ENCODE measurements around the gene MYADM.
"Not testable (repeated sequence)": the region's sequence is repeated elsewhere in the genome, so short reads cannot be mapped to it uniquely, and the experiment has no call there.

The MYADM gene

DNA sequence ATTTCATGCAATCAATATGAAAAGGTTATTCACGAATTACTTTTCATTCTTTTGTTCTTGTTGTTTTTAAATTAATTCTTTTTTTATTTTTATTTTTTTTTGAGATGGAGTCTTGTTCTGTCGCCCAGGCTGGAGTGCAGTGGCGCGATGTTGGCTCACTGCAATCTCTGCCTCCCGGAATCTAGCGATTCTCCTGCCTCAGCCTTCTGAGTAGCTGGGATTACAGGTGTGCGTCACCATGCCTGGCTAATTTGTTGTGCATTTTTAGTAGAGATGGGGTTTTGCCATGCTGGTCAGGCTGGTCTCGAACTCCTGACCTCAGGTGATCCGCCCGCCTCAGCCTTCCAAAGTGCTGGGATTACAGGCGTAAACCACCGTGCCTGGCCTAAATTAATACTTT lies 27.4 kb upstream of the MYADM start:
- not testable (repeated sequence) for H3K36me3 ChIP-seq (ENCODE audit: insufficient read depth, insufficient read length, low read length); H3K4me1 ChIP-seq (ENCODE audit: insufficient read depth, insufficient read length); DNase-seq (ENCODE audit: low read depth, low spot score); H3K9me3 ChIP-seq (ENCODE audit: insufficient read depth, low read length); H3K4me3 ChIP-seq (ENCODE audit: insufficient read length, low read depth); H3K27me3 ChIP-seq (ENCODE audit: insufficient read depth, insufficient read length); H3K9ac ChIP-seq (ENCODE audit: insufficient read length, low read depth)

DNA sequence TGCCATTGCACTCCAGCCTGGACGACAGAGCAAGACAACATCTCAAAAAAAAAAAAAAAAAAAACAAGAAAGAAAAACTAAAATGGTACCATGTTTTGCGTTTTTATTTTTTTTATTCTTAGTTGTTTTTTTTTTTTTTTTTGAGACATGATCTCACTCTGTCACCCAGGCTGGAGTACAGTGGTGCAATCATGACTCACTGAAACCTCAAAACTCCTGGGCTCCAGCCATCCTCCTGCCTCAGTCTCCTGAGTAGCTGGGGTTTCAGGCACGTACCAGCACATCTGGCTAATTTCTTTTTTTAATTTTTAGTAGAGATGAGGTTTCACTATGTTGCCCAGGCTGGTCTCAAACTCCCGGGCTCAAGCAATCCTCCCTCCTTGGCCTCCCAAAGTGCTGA lies 26.8 kb upstream of the MYADM start:
- H3K9me3 ChIP-seq (ENCODE audit: insufficient read depth, low read length); H3K4me3 ChIP-seq (ENCODE audit: insufficient read length, low read depth); H3K36me3 ChIP-seq (ENCODE audit: insufficient read depth, insufficient read length, low read length); DNase-seq (ENCODE audit: low read depth, low spot score); H3K27me3 ChIP-seq (ENCODE audit: insufficient read depth, insufficient read length); H3K4me1 ChIP-seq (ENCODE audit: insufficient read depth, insufficient read length); H3K9ac ChIP-seq (ENCODE audit: insufficient read length, low read depth): not testable (repeated sequence)

DNA sequence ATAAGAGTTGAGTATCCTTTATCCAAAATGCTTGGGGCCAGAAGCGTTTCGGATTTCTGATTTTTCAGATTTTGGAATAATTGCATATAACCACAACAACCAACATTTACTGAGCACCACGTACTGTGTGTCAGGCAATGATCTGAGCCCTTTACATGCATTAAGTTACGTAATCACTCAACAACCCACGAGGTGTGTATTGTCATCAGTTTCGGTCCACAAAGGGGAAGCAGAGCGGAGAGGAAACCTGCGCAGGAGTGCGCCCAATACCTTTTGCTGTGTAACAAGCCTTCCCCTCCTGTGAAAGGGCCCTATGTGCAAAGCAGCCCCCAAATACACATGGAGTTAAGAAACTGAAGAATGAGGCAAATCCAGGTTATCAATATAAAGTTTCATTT lies 22.8 kb upstream of the MYADM start:
- Histone ChIP-seq H3K4me3 (ENCODE audit: insufficient read length, low read depth) (no peak overlapping the region), H3K9ac (ENCODE audit: insufficient read length, low read depth) (no peak overlapping the region), H3K9me3 (ENCODE audit: insufficient read depth, low read length) (no peaks in the 10 kb centered on the region), H3K27me3 (ENCODE audit: insufficient read depth, insufficient read length) (no peaks in the 10 kb centered on the region), H3K36me3 (ENCODE audit: insufficient read depth, insufficient read length, low read length) (no peaks in the 10 kb centered on the region), H3K4me1 (ENCODE audit: insufficient read depth, insufficient read length) (no peaks in the 10 kb centered on the region)
- TF ChIP-seq SUZ12 (IDR thresholded peaks at IDR 0.05; ENCODE audit: extremely low read depth, insufficient read depth, insufficient read length) (no peak), YY1 (IDR thresholded peaks at IDR 0.05; ENCODE audit: insufficient read depth, insufficient read length) (no peak), ZNF274 (IDR thresholded peaks at IDR 0.05; ENCODE audit: low read depth, low read length) (no peak)
- no peak for DNase-seq (ENCODE audit: low read depth, low spot score)

DNA sequence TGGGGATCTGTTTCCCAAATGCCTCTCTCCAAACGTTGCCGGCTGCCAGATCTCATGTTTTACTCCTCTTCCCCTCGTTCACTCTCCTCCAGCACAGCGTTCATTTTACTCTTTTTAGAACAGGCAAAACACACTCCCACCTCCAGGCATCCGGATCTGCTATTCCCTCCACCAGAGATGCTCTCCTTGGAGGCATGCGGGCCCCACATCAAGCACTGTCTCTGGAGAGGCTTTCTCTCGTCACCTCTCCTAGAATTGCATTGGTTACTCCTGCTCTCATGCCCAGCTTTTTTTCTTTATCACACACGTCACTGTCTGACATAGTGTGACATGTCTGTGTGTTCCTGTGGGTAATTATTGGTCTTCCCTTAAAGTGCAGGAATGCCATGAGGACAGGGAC lies 20.1 kb upstream of the MYADM start:
- no peaks in the 10 kb centered on the region for H3K36me3 ChIP-seq (ENCODE audit: insufficient read depth, insufficient read length, low read length)
- H3K4me1 ChIP-seq (ENCODE audit: insufficient read depth, insufficient read length): no peaks in the 10 kb centered on the region
- TF ChIP-seq SUZ12 (IDR thresholded peaks at IDR 0.05; ENCODE audit: extremely low read depth, insufficient read depth, insufficient read length) (no peak), YY1 (IDR thresholded peaks at IDR 0.05; ENCODE audit: insufficient read depth, insufficient read length) (no peak), ZNF274 (IDR thresholded peaks at IDR 0.05; ENCODE audit: low read depth, low read length) (no peak)
- no peaks in the 10 kb centered on the region for H3K27me3 ChIP-seq (ENCODE audit: insufficient read depth, insufficient read length)
- H3K4me3 ChIP-seq (ENCODE audit: insufficient read length, low read depth): no peak overlapping the region
- DNase-seq (ENCODE audit: low read depth, low spot score): no peak
- no peak overlapping the region for H3K9ac ChIP-seq (ENCODE audit: insufficient read length, low read depth)
- H3K9me3 ChIP-seq (ENCODE audit: insufficient read depth, low read length): no peaks in the 10 kb centered on the region

DNA sequence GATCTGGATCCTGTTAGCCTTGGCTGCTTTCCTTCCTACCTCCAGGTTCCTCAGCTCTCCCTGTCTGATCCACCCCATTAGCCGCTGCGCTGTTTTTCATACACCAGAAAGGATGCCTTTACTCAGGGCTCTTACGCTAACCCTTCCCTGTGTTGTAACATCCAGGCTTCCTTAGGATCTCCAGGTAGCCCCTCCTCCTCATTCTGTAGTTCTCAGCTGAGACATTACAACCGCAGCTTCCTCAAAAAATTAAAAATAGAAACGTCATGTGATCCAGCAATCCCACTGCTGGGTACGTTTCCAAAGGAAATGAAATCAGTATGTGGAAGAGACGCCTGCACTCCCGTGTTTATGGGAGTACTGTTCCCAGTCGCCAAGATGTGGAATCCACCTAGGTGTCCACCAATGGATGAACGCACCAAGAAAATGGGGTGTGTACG lies 18.4 kb upstream of the MYADM start:
- Histone ChIP-seq H3K4me3 (ENCODE audit: insufficient read length, low read depth) (no peak overlapping the region), H3K27me3 (ENCODE audit: insufficient read depth, insufficient read length) (no peaks in the 10 kb centered on the region), H3K9ac (ENCODE audit: insufficient read length, low read depth) (no peak overlapping the region), H3K36me3 (ENCODE audit: insufficient read depth, insufficient read length, low read length) (no peaks in the 10 kb centered on the region), H3K4me1 (ENCODE audit: insufficient read depth, insufficient read length) (no peaks in the 10 kb centered on the region), H3K9me3 (ENCODE audit: insufficient read depth, low read length) (no peaks in the 10 kb centered on the region)
- no peak for DNase-seq (ENCODE audit: low read depth, low spot score)
- TF ChIP-seq YY1 (IDR thresholded peaks at IDR 0.05; ENCODE audit: insufficient read depth, insufficient read length) (no peak), SUZ12 (IDR thresholded peaks at IDR 0.05; ENCODE audit: extremely low read depth, insufficient read depth, insufficient read length) (no peak), ZNF274 (IDR thresholded peaks at IDR 0.05; ENCODE audit: low read depth, low read length) (no peak)

DNA sequence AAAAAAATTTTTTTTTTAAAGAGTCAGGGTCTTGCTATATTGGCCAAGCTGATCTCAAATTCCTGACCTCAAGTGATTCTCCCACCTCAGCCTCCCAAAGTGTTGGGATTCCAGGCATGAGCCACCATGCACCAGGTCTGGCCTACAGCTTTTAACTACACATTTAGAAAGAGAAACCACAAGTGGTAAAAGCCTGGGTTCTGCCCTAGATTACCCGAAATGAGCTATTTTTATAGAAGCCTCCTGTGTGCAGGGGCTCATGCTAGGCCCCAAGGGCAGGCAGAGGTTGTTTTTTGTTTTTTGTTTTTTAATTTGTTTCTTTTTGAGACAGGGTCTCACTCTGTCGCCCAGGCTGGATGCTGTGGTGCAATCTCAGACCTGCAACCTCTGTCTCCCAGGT lies 14.0 kb upstream of the MYADM start:
- H3K9me3 ChIP-seq (ENCODE audit: insufficient read depth, low read length): no peaks in the 10 kb centered on the region
- no peak for DNase-seq (ENCODE audit: low read depth, low spot score)
- no peaks in the 10 kb centered on the region for H3K27me3 ChIP-seq (ENCODE audit: insufficient read depth, insufficient read length)
- H3K4me1 ChIP-seq (ENCODE audit: insufficient read depth, insufficient read length): no peaks in the 10 kb centered on the region
- no peak overlapping the region for H3K9ac ChIP-seq (ENCODE audit: insufficient read length, low read depth)
- no peaks in the 10 kb centered on the region for H3K36me3 ChIP-seq (ENCODE audit: insufficient read depth, insufficient read length, low read length)
- TF ChIP-seq SUZ12 (IDR thresholded peaks at IDR 0.05; ENCODE audit: extremely low read depth, insufficient read depth, insufficient read length) (no peak), YY1 (IDR thresholded peaks at IDR 0.05; ENCODE audit: insufficient read depth, insufficient read length) (no peak), ZNF274 (IDR thresholded peaks at IDR 0.05; ENCODE audit: low read depth, low read length) (no peak)
- H3K4me3 ChIP-seq (ENCODE audit: insufficient read length, low read depth): no peak overlapping the region

DNA sequence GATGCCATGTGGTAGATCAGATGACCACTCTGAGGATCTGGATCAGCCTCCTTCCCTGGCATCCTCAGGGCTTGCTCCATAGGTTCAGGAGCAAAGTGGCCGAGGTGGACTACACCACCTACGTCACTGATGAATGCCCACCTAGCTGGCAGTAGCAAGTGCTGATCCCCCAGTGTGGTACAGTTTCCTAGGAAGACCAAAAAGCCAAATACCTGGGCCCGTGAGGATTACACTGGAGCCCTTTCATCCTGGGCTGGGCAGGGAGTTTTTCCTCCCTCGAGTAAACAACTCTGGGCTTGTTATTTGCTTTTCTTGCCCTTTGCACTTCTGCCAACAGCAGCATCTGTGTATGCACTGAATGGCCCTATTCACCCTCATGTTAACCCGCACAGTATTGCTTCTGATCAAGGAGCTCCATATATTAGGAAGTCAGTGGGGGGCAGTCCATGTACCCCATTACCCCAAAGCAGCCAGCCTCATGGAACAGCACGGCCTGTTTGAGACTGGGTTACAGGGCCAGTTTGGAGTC lies 3.3 kb upstream of the MYADM start:
- H3K9me3 ChIP-seq (ENCODE audit: insufficient read depth, low read length): no peaks in the 10 kb centered on the region
- H3K27me3 ChIP-seq (ENCODE audit: insufficient read depth, insufficient read length): no peaks in the 10 kb centered on the region
- no peak overlapping the region for H3K4me3 ChIP-seq (ENCODE audit: insufficient read length, low read depth)
- no peaks in the 10 kb centered on the region for H3K36me3 ChIP-seq (ENCODE audit: insufficient read depth, insufficient read length, low read length)
- TF ChIP-seq ZNF274 (IDR thresholded peaks at IDR 0.05; ENCODE audit: low read depth, low read length) (no peak), SUZ12 (IDR thresholded peaks at IDR 0.05; ENCODE audit: extremely low read depth, insufficient read depth, insufficient read length) (no peak), YY1 (IDR thresholded peaks at IDR 0.05; ENCODE audit: insufficient read depth, insufficient read length) (no peak)
- H3K4me1 ChIP-seq (ENCODE audit: insufficient read depth, insufficient read length): peaks cover 6% of the 10 kb centered on the region
- H3K9ac ChIP-seq (ENCODE audit: insufficient read length, low read depth): peak overlapping the region; percentile 50
- no peak for DNase-seq (ENCODE audit: low read depth, low spot score)

DNA sequence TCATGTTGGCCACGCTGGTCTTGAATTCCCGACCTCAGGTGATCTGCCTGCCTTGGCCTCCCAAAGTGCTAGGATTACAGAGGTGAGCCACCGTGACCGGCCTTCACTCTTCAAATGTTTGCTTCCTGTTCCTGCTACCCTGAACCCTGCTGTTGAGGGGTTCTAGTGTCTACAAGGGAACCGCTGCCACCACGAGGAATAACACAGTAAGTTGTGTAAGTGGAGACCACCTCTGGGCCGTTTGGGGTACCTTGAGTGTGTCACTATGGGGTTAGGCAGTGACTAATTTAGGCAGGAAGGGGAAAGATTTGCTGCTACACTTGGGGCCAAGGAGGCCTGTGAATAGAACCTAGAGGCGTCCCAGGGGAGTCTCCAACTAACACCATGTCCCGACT lies 2.2 kb upstream of the MYADM start:
- Histone ChIP-seq H3K4me3 (ENCODE audit: insufficient read length, low read depth) (peak overlapping the region; percentile 68), H3K9me3 (ENCODE audit: insufficient read depth, low read length) (no peaks in the 10 kb centered on the region), H3K9ac (ENCODE audit: insufficient read length, low read depth) (peak overlapping the region; percentile 86), H3K27me3 (ENCODE audit: insufficient read depth, insufficient read length) (no peaks in the 10 kb centered on the region), H3K36me3 (ENCODE audit: insufficient read depth, insufficient read length, low read length) (peaks cover 2% of the 10 kb centered on the region), H3K4me1 (ENCODE audit: insufficient read depth, insufficient read length) (peaks cover 6% of the 10 kb centered on the region)
- TF ChIP-seq YY1 (IDR thresholded peaks at IDR 0.05; ENCODE audit: insufficient read depth, insufficient read length) (no peak), SUZ12 (IDR thresholded peaks at IDR 0.05; ENCODE audit: extremely low read depth, insufficient read depth, insufficient read length) (no peak), ZNF274 (IDR thresholded peaks at IDR 0.05; ENCODE audit: low read depth, low read length) (no peak)
- no peak for DNase-seq (ENCODE audit: low read depth, low spot score)

All from NT2/D1 (cell line).